ENCODE data around the gene ISCA1.
A peak's percentile ranks its signal among the peaks of the same experiment; 100 is the strongest.

Gene ISCA1

DNA sequence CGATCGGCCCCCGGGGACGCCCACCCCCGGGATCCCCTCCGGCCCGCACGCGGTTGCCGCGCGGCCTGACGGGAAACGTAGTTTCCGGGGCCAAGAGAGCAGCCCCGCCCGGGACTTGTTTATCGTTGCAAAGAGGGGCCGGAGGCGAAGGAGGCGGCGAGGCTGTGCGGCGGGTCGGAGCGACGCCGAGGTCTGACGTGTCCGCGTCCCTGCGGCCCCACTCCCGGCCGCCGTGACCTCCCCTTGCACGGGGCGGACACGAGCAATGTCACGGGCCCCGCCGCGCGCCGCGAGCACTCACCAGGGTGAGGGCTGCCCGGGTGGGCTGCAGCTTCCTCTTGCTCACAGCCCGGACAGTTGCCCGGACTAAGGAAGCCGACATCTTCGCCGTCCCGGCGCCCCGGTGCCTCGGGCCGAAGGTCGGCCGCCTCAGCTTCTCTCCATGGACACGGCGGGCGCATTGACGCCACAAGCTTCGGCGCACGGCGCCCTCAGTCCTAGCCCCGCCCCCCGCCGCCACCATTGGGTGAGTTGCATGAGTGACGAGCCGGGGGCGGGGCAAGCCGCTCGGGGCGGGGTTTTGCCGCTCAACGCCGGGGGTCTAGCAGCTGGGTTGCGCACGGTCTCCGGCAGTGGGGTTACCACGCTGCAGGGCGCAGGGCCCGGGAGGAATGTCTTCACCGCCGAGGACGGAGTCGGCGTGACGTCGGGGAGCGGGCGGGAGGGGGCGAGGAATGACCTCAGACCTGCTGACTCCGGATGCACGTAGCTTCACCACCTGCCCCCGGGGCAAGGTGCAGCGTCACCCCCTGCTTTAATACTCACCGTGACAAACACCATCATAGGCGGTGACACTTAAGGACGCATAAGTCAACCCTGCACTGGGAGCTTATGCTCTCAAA, at the start of gene ISCA1:
Gene ISCA1, minus strand, starts transcription at position 462 of the 902 bp plus-strand sequence. Its CDS starts 80 bp downstream, at position 382.
- DNase-seq (ENCODE audit: low spot score): peak; percentile 95
- peak; percentile 81 for ATAC-seq (ENCODE audit: low read depth)
- Histone ChIP-seq H3K9me3 (ENCODE audit: severe bottlenecking) (no peaks in the 10 kb centered on the region), H3K4me3 (ENCODE audit: severe bottlenecking) (peak within 1 kb of the TSS; percentile 83), H3K36me3 (ENCODE audit: low read depth) (peaks cover 21% of the 10 kb centered on the region), H3K4me1 (ENCODE audit: insufficient read depth, poor library complexity, severe bottlenecking) (peaks cover 6% of the 10 kb centered on the region), H3K27me3 (ENCODE audit: insufficient read depth, poor library complexity, severe bottlenecking) (no peaks in the 10 kb centered on the region), H3K27ac (ENCODE audit: poor library complexity, severe bottlenecking) (peak within 1 kb of the TSS; percentile 60)
- TF ChIP-seq, protein P1, sequence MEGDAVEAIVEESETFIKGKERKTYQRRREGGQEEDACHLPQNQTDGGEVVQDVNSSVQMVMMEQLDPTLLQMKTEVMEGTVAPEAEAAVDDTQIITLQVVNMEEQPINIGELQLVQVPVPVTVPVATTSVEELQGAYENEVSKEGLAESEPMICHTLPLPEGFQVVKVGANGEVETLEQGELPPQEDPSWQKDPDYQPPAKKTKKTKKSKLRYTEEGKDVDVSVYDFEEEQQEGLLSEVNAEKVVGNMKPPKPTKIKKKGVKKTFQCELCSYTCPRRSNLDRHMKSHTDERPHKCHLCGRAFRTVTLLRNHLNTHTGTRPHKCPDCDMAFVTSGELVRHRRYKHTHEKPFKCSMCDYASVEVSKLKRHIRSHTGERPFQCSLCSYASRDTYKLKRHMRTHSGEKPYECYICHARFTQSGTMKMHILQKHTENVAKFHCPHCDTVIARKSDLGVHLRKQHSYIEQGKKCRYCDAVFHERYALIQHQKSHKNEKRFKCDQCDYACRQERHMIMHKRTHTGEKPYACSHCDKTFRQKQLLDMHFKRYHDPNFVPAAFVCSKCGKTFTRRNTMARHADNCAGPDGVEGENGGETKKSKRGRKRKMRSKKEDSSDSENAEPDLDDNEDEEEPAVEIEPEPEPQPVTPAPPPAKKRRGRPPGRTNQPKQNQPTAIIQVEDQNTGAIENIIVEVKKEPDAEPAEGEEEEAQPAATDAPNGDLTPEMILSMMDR (IDR thresholded peaks at IDR 0.05; ENCODE audit: poor library complexity, severe bottlenecking): no peak

DNA sequence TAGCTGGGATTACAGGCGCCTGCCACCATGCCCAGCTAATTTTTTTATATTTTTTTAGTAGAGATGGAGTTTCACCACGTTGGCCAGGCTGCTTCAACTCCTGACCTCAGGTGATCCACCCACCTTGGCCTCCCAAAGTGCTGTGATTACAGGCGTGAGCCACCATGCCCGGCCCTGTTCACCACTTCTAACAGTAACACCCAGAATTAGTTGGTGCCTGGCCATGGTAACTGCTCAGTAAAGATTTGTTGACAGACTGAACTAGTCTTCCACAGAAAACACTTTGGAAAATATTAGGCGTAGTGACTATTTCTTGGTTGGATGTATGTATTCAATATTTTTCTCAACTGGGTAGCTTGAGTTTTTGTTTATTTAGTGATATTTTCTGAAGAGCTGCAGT, 47.8 kb upstream of the ISCA1 start:
- Histone ChIP-seq H3K27ac (ENCODE audit: poor library complexity, severe bottlenecking) (no peak overlapping the region), H3K36me3 (ENCODE audit: low read depth) (peaks cover 73% of the 10 kb centered on the region), H3K9me3 (ENCODE audit: severe bottlenecking) (no peaks in the 10 kb centered on the region), H3K4me3 (ENCODE audit: severe bottlenecking) (no peak overlapping the region), H3K27me3 (ENCODE audit: insufficient read depth, poor library complexity, severe bottlenecking) (no peaks in the 10 kb centered on the region), H3K4me1 (ENCODE audit: insufficient read depth, poor library complexity, severe bottlenecking) (no peaks in the 10 kb centered on the region)
- no peak for DNase-seq (ENCODE audit: low spot score)
- ATAC-seq (ENCODE audit: low read depth): no peak
- TF ChIP-seq, protein P1 (IDR thresholded peaks at IDR 0.05; ENCODE audit: poor library complexity, severe bottlenecking): no peak

DNA sequence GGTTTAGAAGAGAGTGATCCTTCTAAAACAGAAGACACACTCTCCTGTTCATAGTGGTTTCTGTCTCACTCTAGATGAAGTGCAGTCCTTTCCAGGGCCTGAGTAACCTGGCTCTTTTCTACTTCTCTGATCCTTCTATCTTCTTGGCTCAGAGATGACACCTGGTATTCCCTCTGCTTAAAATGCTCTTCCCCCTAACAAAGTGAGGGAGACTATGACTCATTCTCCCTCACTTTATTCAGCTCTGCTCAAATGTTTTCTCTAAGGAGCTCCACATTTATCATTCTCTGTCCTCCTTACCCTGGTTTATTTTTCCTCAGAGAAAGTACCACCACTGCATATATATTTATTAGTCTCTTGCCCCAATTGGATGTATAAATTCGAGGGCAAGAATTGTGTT, 47.3 kb upstream of the ISCA1 start:
- DNase-seq (ENCODE audit: low spot score) (no peak), ATAC-seq (ENCODE audit: low read depth) (no peak)
- H3K27ac ChIP-seq (ENCODE audit: poor library complexity, severe bottlenecking): no peak overlapping the region
- TF ChIP-seq, protein P1 (IDR thresholded peaks at IDR 0.05; ENCODE audit: poor library complexity, severe bottlenecking): no peak
- no peaks in the 10 kb centered on the region for H3K27me3 ChIP-seq (ENCODE audit: insufficient read depth, poor library complexity, severe bottlenecking)
- peaks cover 73% of the 10 kb centered on the region for H3K36me3 ChIP-seq (ENCODE audit: low read depth)
- no peaks in the 10 kb centered on the region for H3K9me3 ChIP-seq (ENCODE audit: severe bottlenecking)
- no peak overlapping the region for H3K4me3 ChIP-seq (ENCODE audit: severe bottlenecking)
- no peaks in the 10 kb centered on the region for H3K4me1 ChIP-seq (ENCODE audit: insufficient read depth, poor library complexity, severe bottlenecking)

DNA sequence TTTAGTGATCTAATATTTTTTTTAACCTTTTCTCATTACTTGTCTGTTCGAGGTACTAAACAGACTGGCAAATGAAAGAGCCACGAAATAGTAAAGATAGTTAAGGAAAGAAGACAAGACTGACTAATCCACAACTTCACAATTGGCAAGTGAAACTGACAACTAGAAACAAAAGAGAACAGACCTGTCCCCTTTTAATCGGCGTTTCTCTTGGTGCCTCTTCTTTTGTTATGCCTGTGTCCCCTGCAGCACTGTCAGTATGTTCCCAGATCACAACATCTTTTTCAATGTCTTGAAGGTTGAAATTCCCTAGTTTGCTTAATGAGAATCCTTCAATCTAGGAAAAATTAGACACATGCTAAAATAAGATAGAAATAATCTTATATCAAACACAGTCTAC, 45.8 kb upstream of the ISCA1 start:
- Histone ChIP-seq H3K36me3 (ENCODE audit: low read depth) (peaks cover 84% of the 10 kb centered on the region), H3K4me3 (ENCODE audit: severe bottlenecking) (no peak overlapping the region)

More for the DNA sequence above, 45.8 kb upstream of the ISCA1 start:
- H3K27ac ChIP-seq (ENCODE audit: poor library complexity, severe bottlenecking): no peak overlapping the region
- DNase-seq (ENCODE audit: low spot score) (no peak), ATAC-seq (ENCODE audit: low read depth) (no peak)
- no peaks in the 10 kb centered on the region for H3K4me1 ChIP-seq (ENCODE audit: insufficient read depth, poor library complexity, severe bottlenecking)
- no peaks in the 10 kb centered on the region for H3K27me3 ChIP-seq (ENCODE audit: insufficient read depth, poor library complexity, severe bottlenecking)
- H3K9me3 ChIP-seq (ENCODE audit: severe bottlenecking): no peaks in the 10 kb centered on the region
- TF ChIP-seq, protein P1 (IDR thresholded peaks at IDR 0.05; ENCODE audit: poor library complexity, severe bottlenecking): no peak

Measured in RWPE2 (cell line).